ENCODE measurements around the gene GRAMD1B.

Gene GRAMD1B

GRCh38 chr11:123408619-123409455 lies 21.2 kb upstream of the GRAMD1B start:
- DNase-seq (ENCODE audit: low read depth in 2 of 3, low spot score in 2 of 3), result no peak

- no peak for DNase-seq (ENCODE audit: low read depth in 2 of 3, low spot score in 2 of 3)
These were observed 20.4 kb upstream of the GRAMD1B start for GRCh38 chr11:123409456-123410217.

- DNase-seq (ENCODE audit: low read depth in 2 of 3, low spot score in 2 of 3), result no peak
These were observed 19.9 kb upstream of the GRAMD1B start for GRCh38 chr11:123410218-123410549.

GRCh38 chr11:123413636-123414035 lies 16.4 kb upstream of the GRAMD1B start:
- no peak for DNase-seq (ENCODE audit: low read depth in 2 of 3, low spot score in 2 of 3)

- DNase-seq (ENCODE audit: low read depth in 2 of 3, low spot score in 2 of 3), result no peak
These were observed 13.5 kb upstream of the GRAMD1B start for GRCh38 chr11:123416566-123416965.

GRCh38 chr11:123418351-123419114 lies 11.5 kb upstream of the GRAMD1B start:
- no peak for DNase-seq (ENCODE audit: low read depth in 2 of 3, low spot score in 2 of 3)

GRCh38 chr11:123419731-123420452 lies 10.2 kb upstream of the GRAMD1B start:
- no peak for DNase-seq (ENCODE audit: low read depth in 2 of 3, low spot score in 2 of 3)

GRCh38 chr11:123421589-123421988 lies 8.5 kb upstream of the GRAMD1B start:
- no peak for DNase-seq (ENCODE audit: low read depth in 2 of 3, low spot score in 2 of 3)

GRCh38 chr11:123425367-123425766 lies 4.7 kb upstream of the GRAMD1B start:
- DNase-seq (ENCODE audit: low read depth in 2 of 3, low spot score in 2 of 3), result no peak

- no peak for DNase-seq (ENCODE audit: low read depth in 2 of 3, low spot score in 2 of 3)
These were observed 3.3 kb upstream of the GRAMD1B start for GRCh38 chr11:123426789-123427188.

- no peak for DNase-seq (ENCODE audit: low read depth in 2 of 3, low spot score in 2 of 3)
These were observed 2.7 kb upstream of the GRAMD1B start for GRCh38 chr11:123427405-123427804.

GRCh38 chr11:123428116-123428715 lies 1.9 kb upstream of the GRAMD1B start:
- no peak for DNase-seq (ENCODE audit: low read depth in 2 of 3, low spot score in 2 of 3)

GRCh38 chr11:123429336-123429735 lies 733 bp upstream of the GRAMD1B start:
- DNase-seq (ENCODE audit: low read depth in 2 of 3, low spot score in 2 of 3), result no peak

GRCh38 chr11:123430721-123431497 lies 840 bp downstream of the GRAMD1B start:
- DNase-seq (ENCODE audit: low read depth in 2 of 3, low spot score in 2 of 3), result peak in 2 of 3 experiments; percentile 35 to 38

GRCh38 chr11:123431619-123432018 lies 1.6 kb downstream of the GRAMD1B start:
- no peak for DNase-seq (ENCODE audit: low read depth in 2 of 3, low spot score in 2 of 3)

- DNase-seq (ENCODE audit: low read depth in 2 of 3, low spot score in 2 of 3), result no peak
These were observed 4.2 kb downstream of the GRAMD1B start for GRCh38 chr11:123434262-123434661.

GRCh38 chr11:123434911-123435310 lies 4.8 kb downstream of the GRAMD1B start:
- DNase-seq (ENCODE audit: low read depth in 2 of 3, low spot score in 2 of 3), result no peak

GRCh38 chr11:123437236-123437979 lies 7.3 kb downstream of the GRAMD1B start:
- DNase-seq (ENCODE audit: low read depth in 2 of 3, low spot score in 2 of 3), result no peak

- DNase-seq (ENCODE audit: low read depth in 2 of 3, low spot score in 2 of 3), result no peak
These were observed 8.1 kb downstream of the GRAMD1B start for GRCh38 chr11:123438131-123438627.
